Activated CD8-positive, alpha-beta memory T cell treated with anti-CD3 and anti-CD28 coated beads for 36 hours (primary cell): Measurements from ENCODE around the gene IDUA. TPM values are rescaled to one million over a fixed set of nuclear protein-coding genes. Genes with fewer than 3 reads are reported as not detected.
"Not testable (repeated sequence)": the region's sequence is repeated elsewhere in the genome, so short reads cannot be mapped to it uniquely, and the experiment has no call there.

Experiments used
- CTCF ChIA-PET: fragments of 350-600 bp; sonication (Branson Sonifier 250); formaldehyde crosslinking; loops from one replicate; lab custom pipeline; 2021; ENCODE audit warnings: antibody characterized with exemption; lab: Charles Lee
- POLR2A ChIA-PET: fragments of 350-600 bp; sonication (Branson Sonifier 250); formaldehyde crosslinking; loops from one replicate; lab custom pipeline; 2021; ENCODE audit warnings: antibody characterized with exemption; lab: Charles Lee
- total RNA-seq, 2 experiments: library from RNA; stranded (reverse); gene quantifications; one replicate each; pipeline ENCODE4 v1.2.3, GENCODE V29; 2021

Gene IDUA
- total RNA-seq, 2 experiments from 2014 or later, result 11.5 to 13.4 TPM

DNA sequence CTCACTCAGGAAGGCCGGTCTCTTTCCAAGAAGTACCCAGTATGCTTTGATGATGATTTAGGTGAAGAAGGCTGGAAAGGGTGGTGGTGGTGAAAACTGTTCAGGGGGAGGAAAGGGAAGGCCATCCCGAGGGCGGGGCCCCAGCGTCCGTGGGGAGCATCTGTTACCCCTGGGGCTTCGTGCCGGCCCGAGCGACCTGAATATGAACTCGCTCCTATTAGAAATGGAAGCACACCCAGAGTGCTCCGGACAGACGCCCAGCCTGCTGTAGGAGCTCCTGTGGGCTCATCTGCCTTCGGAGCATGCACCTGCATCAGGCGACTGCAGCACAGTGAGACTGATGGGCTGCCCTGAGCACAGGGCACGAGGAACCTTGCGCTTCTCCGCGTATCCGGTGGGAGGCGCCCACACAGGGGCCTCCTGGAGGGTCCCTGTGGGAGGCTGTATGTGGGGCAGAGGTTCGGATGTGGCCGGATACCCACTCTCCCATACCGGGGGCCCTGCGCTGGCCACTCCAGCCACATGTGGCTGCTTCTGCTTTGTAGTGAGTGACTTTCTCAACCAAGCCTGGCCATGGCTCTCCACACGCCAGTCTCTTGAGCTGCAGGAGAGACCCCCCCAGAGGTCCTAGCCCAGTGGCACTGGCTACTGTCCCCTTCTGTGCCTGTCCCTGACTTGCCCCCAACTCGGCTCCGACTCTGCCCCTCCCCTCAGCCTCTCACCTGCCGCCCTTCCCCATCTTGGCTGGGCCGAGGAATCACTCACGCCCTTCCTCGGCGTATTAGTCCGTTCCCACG lies 61.3 kb downstream of the IDUA start:
- POLR2A ChIA-PET, result no interaction called here
- CTCF ChIA-PET, result no interaction called here

DNA sequence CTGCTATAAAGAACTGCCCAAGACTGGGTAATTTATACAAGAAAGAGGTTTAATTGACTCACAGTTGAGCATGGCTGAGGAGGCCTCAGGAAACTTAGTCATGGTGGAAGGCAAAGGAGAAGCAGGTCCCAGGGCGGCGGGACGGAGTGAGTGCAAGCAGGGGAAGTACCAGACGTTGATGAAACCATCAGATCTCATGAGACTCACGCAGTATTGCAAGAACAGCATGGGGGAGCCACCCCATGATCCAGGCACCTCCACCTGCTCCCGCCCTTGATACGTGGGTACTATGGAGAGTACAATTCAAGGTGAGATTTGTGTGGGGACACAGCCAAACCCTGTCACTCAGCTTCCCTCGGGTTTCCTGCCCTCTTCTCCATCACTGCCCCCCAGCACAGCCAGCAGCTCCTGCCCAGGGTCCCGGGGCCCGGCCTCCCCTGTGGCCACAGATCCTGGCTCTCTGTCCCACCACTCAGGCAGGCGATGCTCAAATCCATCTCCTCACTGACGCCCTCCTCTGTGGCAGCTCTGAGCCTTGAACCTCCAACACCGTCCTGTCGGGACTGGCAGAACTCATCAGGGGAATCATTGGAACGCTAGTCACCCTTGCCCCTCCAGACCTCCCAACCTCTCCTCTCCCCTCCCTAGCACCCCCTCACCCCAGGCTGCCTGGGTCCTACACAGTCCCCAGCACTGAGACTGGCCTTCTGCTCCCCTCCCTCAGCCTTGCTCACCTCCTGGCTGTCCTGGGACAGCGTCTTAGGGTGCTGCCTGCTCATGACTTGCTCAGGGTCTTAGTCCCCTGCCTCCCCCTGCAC lies 62.1 kb downstream of the IDUA start:
- CTCF ChIA-PET, result no interaction called here
- POLR2A ChIA-PET, result no interaction called here

DNA sequence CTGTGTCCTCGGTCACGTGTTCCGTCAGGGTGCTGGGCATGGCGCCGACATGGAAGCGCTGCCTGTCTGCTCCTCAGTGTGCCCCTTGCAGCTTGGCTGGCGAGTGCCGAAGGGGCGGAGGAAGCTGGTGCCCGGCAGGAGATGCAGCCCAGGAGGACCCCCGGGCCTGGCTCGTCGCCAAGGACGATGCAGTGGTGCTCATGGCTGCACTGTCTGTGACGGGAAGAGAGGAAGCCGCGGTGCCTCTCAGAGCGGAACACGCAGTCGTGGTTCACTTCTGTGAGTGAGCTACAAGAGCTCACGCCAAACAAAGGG lies 62.7 kb downstream of the IDUA start:
- POLR2A ChIA-PET, result no interaction called here
- CTCF ChIA-PET, result no interaction called here

DNA sequence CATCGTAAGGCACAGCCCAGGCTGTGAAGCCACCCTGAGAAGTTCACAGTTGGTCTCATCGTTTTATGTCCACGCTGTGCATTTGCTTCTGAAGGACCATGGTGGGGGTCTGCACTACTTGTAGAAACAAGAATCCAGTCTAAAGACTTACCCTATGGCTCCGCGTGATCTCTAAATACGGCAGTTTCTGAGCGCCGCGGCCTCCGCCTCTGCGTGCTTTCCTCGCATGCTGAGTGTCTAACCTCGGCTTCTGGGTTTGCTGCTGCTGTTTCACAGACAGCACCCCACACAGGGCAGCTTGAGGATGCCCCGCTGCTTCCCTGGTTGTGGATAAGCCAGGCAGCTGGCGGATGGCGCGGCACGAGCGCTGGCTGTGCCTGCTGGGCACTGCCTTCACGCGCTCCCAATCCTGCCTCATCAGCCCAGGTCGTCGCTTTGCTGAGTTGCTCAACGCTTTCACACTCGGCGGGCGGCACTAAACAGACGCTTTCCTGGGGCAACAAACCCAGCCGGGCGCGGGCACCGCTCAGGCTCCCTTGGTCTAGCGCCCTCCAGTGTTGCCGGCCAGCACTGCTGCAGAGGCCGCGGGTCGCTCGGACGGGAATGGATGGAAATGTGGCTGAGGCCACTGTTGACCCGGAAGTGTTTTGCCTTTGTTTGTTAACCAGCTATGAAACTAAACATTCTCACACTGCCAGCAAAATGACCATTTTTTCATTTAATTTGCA lies 63.8 kb downstream of the IDUA start:
- ChIA-PET CTCF (no interaction called here), POLR2A (no interaction called here)

DNA sequence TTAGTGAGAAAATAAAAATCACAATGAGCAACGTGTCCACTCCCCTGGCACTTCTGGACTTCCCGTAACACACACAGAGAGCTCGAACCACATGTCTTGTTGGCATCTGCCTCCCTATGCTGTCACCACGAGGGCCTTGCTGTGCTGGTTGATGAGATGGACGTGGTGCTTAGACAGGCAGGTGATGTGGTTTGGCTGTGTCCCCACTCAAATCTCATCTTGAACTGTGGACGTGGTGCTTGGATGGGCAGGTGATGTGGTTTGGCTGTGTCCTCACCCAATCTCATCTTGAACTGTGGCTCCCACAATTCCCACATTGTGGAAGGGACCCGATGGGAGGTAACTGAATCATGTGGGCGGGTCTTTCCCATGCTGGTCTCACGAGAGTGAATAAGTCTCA lies 64.6 kb downstream of the IDUA start:
- ChIA-PET POLR2A (no interaction called here), CTCF (no interaction called here)

DNA sequence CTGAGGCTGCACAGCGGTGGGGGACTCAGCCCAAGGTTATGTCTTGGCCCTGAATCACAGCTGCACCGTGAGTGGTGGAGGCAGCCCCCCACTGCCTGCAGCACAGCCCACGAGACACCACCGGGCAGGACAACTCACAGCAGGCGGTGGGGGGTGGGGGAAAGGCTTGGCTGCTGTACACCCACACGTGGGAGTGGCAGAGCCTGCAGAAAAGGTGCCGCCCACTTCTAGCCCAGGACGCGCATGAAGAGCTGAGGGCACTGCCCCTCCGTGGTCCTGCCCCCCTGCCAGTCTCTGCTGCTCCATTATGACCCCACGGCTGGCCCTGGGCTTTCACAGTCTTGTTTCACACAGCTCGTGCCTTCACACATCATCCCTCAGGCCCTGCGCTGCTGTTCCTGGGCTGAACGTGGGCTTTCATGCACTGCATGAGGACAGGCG lies 65.4 kb downstream of the IDUA start:
- ChIA-PET POLR2A (no interaction called here), CTCF (no interaction called here)

DNA sequence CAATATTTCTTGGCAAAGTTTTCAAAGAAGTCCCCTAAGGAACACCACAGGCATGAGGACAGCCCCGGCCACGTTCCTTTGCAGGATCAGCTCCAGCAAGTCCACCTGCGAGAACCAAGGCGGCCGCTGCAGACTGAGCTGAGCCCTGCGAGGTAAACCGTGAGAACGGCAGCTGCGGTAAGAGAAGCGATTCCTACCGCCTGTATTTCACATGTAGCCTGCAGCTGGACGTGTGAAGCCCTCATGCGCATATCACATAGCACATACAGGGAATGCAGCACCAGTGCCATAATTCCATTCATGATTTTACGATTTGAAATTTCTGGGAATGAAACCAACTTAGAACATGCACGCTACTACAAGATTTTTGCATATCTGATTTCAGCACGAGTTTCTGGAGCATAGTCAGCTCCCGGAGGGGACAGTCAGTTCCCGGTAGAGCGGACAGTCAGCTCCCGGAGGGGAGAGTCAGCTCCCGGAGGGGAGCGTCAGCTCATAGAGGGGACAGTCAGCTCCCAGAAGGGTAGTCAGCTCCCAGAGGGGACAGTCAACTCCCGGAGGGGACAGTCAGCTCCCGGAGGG lies 66.3 kb downstream of the IDUA start:
- POLR2A ChIA-PET, result interaction anchor here (0.7 kb wide), 1 partner anchor 37 kb away, joined by 3 read pairs; no protein-coding TSS in a partner anchor

DNA sequence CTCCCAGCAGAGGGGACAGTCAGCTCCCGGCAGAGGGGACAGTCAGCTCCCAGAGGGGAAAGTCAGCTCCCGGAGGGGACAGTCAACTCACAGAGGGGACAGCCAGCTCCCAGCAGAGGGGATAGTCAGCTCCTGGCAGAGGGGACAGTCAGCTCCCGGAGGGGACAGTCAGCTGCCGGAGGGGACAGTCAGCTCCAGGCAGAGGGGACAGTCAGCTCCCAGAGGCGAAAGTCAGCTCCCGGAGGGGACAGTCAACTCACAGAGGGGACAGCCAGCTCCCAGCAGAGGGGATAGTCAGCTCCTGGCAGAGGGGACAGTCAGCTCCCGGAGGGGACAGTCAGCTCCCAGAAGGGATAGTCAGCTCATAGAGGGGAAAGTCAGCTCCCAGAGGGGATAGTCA lies 67.0 kb downstream of the IDUA start:
- CTCF ChIA-PET, POLR2A ChIA-PET: not testable (repeated sequence)

More for the DNA sequence above, 66.3 kb downstream of the IDUA start:
- CTCF ChIA-PET, result no interaction called here

Other genes starting within 250 kb of the IDUA start
- gene CPLX1, start 160.9 kb upstream of the IDUA start, total RNA-seq, result under 1 TPM in 1 of 2 experiments, not detected in 1; 0.15 TPM
- 100 to 1,000 TPM; 101 to 105 TPM for gene GAK, start 54.7 kb upstream of the IDUA start, total RNA-seq
- 10 to 100 TPM; 16.9 to 17.3 TPM for gene TMEM175, start 54.6 kb upstream of the IDUA start, total RNA-seq
- gene DGKQ, start 13.5 kb upstream of the IDUA start, total RNA-seq, result 10 to 100 TPM; 15.0 to 15.3 TPM
- not detected for gene SLC26A1, start 6.4 kb downstream of the IDUA start, total RNA-seq
- gene FGFRL1, start 24.6 kb downstream of the IDUA start, total RNA-seq, result 10 to 100 TPM; 17.7 to 18.7 TPM
- gene RNF212, start 126.5 kb downstream of the IDUA start, total RNA-seq, result 1 to 10 TPM; 1.1 to 1.6 TPM
- gene SPON2, start 185.5 kb downstream of the IDUA start, total RNA-seq, result 1 to 10 TPM; 3.2 to 4.2 TPM